CD8-positive, alpha-beta memory T cell (primary cell): Measurements from ENCODE around the gene BUD23. TPM values are rescaled to one million over a fixed set of nuclear protein-coding genes. Genes with fewer than 3 reads are reported as not detected.

Experiments used
- CTCF ChIA-PET: fragments of 350-600 bp; sonication (Branson Sonifier 250); formaldehyde crosslinking; loops from one replicate; lab custom pipeline; 2021; ENCODE audit warnings: antibody characterized with exemption; lab: Charles Lee
- POLR2A ChIA-PET: fragments of 350-600 bp; sonication (Branson Sonifier 250); formaldehyde crosslinking; loops from one replicate; lab custom pipeline; 2021; ENCODE audit warnings: antibody characterized with exemption; lab: Charles Lee
- DNase-seq, 5 donors: peaks; one replicate each; pipeline versions ENCODE4 v3.0.0 to v3.0.0-alpha.2; 2020 to 2022; ENCODE audit warnings: mixed read lengths in 1 of 5
- H3K27ac ChIP-seq: one replicate; pipeline ENCODE4 v1.7.0; 2013; ENCODE audit warnings: low read depth, mild to moderate bottlenecking, low read length, moderate library complexity
- H3K27me3 ChIP-seq: 2 replicates; pipeline ENCODE4 v1.7.0; 2013; ENCODE audit warnings: low read length, mild to moderate bottlenecking; ENCODE audit not compliant: insufficient read depth, poor library complexity, severe bottlenecking
- H3K36me3 ChIP-seq: 2 replicates; pipeline ENCODE4 v1.7.0; 2013; ENCODE audit warnings: mild to moderate bottlenecking, low read length, moderate library complexity; ENCODE audit not compliant: insufficient read depth
- H3K4me1 ChIP-seq: 2 replicates; pipeline ENCODE4 v1.7.0; 2013; ENCODE audit warnings: mild to moderate bottlenecking, low read length, moderate library complexity; ENCODE audit not compliant: insufficient read depth
- H3K4me3 ChIP-seq: 2 replicates; pipeline ENCODE4 v1.7.0; 2013; ENCODE audit warnings: mild to moderate bottlenecking, low read length
- H3K9me3 ChIP-seq: 2 replicates; pipeline ENCODE4 v1.7.0; 2013; ENCODE audit warnings: mild to moderate bottlenecking, low read length
- H3K27ac Mint-ChIP-seq, 8 donors: one replicate each; pipeline ENCODE4 v1.8.0; 2020 to 2021; ENCODE audit warnings: mixed read lengths in 8 of 8, mild to moderate bottlenecking in 6 of 8, inconsistent platforms in 3 of 8, moderate library complexity in 3 of 8
- H3K27me3 Mint-ChIP-seq, 2 donors: one replicate each; pipeline ENCODE4 v1.8.0; 2020 to 2021; ENCODE audit warnings: mixed read lengths in 2 of 2, mild to moderate bottlenecking in 1 of 2, moderate library complexity in 1 of 2
- H3K36me3 Mint-ChIP-seq, 3 donors: one replicate each; pipeline ENCODE4 v1.8.0; 2020 to 2021; ENCODE audit warnings: mixed read lengths in 3 of 3, inconsistent platforms in 1 of 3, mild to moderate bottlenecking in 1 of 3
- H3K4me1 Mint-ChIP-seq, 3 donors: one replicate each; pipeline ENCODE4 v1.8.0; 2020 to 2021; ENCODE audit warnings: mixed read lengths in 3 of 3, inconsistent platforms in 1 of 3, mild to moderate bottlenecking in 1 of 3
- H3K4me3 Mint-ChIP-seq, 7 donors: one replicate each; pipeline ENCODE4 v1.8.0; 2020 to 2021; ENCODE audit warnings: mixed read lengths in 7 of 7, mild to moderate bottlenecking in 6 of 7, moderate library complexity in 4 of 7, inconsistent platforms in 2 of 7
- H3K9me3 Mint-ChIP-seq, 5 donors: one replicate each; pipeline ENCODE4 v1.8.0; 2020 to 2022; ENCODE audit warnings: mixed read lengths in 5 of 5, mild to moderate bottlenecking in 3 of 5, moderate library complexity in 2 of 5, inconsistent platforms in 1 of 5
- polyA plus RNA-seq: library from polyadenylated mRNA; unstranded; fragments of 300-500 nt; fragmentation: Illumina TruSeq; gene quantifications from one replicate; pipeline ENCODE4 v1.2.3, GENCODE V29; 2021
- total RNA-seq, 2 experiments: library from RNA; stranded (reverse); gene quantifications; one replicate each; pipeline ENCODE4 v1.2.3, GENCODE V29; 2021

BUD23 gene
- total and polyA plus RNA-seq, 3 experiments from 2014 or later = 102 to 130 (median 113) TPM

DNA sequence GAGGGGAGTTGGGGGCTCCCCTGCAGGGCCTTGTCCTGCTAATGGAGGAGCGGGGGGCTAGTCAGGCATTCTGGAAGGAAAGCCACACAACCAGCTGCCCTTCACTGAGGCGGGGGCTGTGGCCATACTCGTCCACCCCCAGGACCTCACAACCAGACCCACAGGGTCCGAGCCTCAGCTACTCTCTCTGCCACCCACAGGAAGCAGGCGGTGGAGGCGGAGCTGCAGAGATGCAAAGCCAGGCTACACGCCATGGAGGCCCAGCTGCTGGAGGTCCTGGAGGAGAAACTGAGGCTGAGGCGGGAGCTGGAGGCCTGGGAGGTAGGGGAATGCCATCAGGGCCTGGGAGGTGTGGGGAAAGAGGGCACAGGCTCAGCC lies 52.1 kb downstream of the BUD23 start:
- ChIA-PET CTCF (interaction anchor here (1.2 to 9.3 kb wide), 12 partner anchors 10 to 294 kb away, joined by 3 to 104 read pairs (median 5); partner anchors contain the start of genes STX1A and TBL2), POLR2A (no interaction called here)

DNA sequence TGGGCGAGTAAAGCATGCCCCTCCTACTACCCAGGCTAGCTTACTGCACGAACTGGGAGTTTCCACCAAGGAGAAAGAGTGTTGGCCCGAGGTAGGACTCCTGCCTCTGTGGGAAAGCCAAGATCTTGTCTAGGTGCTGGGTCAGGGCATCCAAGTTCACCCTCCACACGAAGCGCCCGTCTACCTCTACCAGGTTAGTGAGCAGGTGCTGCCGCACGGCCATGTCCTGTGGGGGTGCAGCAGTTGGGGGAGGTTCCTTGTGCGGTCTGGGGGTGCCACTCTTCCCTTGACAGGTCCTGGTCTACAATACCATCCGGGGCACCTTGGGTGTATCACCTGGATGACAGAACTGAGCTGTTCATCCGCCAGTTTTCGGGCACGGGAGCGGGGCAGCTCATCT lies 53.5 kb downstream of the BUD23 start:
- Histone ChIP-seq H3K27ac (no peak overlapping the region), H3K9me3 (no peaks in the 10 kb centered on the region), H3K4me3 (no peak overlapping the region), H3K4me1 (peaks cover 9% of the 10 kb centered on the region), H3K36me3 (peaks cover 7% of the 10 kb centered on the region), H3K27me3 (no peaks in the 10 kb centered on the region)
- Mint-ChIP-seq H3K36me3 (peaks cover 0 to 10% (median 0%) of the 10 kb centered on the region in 3 donors), H3K27me3 (peaks cover 0 to 4% of the 10 kb centered on the region in 2 donors), H3K27ac (peak overlapping the region in 3 of 8 donors; percentile 17 to 73 (median 66)), H3K4me3 (peak overlapping the region in 6 of 7 donors; percentile 72 to 93 (median 90)), H3K4me1 (peaks cover 11 to 24% (median 16%) of the 10 kb centered on the region in 3 donors), H3K9me3 (no peaks in the 10 kb centered on the region)
- peak in 1 of 5 donors; percentile 52 for DNase-seq
- CTCF ChIA-PET = interaction anchor here (5.4 to 9.3 kb wide), 2 partner anchors 12 to 130 kb away, joined by 36 to 104 read pairs; no protein-coding TSS in a partner anchor
- POLR2A ChIA-PET = no interaction called here

More for the DNA sequence above, 52.1 kb downstream of the BUD23 start:
- no peaks in the 10 kb centered on the region for H3K9me3 Mint-ChIP-seq
- H3K4me1 Mint-ChIP-seq = peaks cover 11 to 24% (median 16%) of the 10 kb centered on the region in 3 donors
- H3K9me3 ChIP-seq = no peaks in the 10 kb centered on the region
- H3K36me3 Mint-ChIP-seq = peaks cover 0 to 10% (median 0%) of the 10 kb centered on the region in 3 donors
- H3K4me3 Mint-ChIP-seq = no peak overlapping the region
- H3K27me3 Mint-ChIP-seq = peaks cover 1 to 2% of the 10 kb centered on the region in 2 donors
- peak in 1 of 5 donors; percentile 50 for DNase-seq
- peak overlapping the region in 1 of 8 donors; percentile 96 for H3K27ac Mint-ChIP-seq
- no peak overlapping the region for H3K4me3 ChIP-seq
- H3K27ac ChIP-seq = no peak overlapping the region
- peaks cover 7% of the 10 kb centered on the region for H3K36me3 ChIP-seq
- no peaks in the 10 kb centered on the region for H3K27me3 ChIP-seq
- peaks cover 9% of the 10 kb centered on the region for H3K4me1 ChIP-seq

GRCh38 chr7:73737491-73738219 lies 54.3 kb downstream of the BUD23 start:
- Histone ChIP-seq H3K27me3 (no peaks in the 10 kb centered on the region), H3K4me3 (peak overlapping the region; percentile 83), H3K36me3 (peaks cover 7% of the 10 kb centered on the region), H3K9me3 (no peaks in the 10 kb centered on the region), H3K4me1 (peaks cover 9% of the 10 kb centered on the region), H3K27ac (peak overlapping the region; percentile 80)
- ChIA-PET CTCF (interaction anchor here (0.6 to 9.3 kb wide), 3 partner anchors 13 to 131 kb away, joined by 3 to 104 read pairs (median 36); no protein-coding TSS in a partner anchor), POLR2A (interaction anchor here (0.5 to 1.2 kb wide), 4 partner anchors 16 to 232 kb away, joined by 3 to 10 read pairs (median 4); partner anchors contain the start of gene TBL2)
- Mint-ChIP-seq H3K4me1 (peaks cover 11 to 24% (median 16%) of the 10 kb centered on the region in 3 donors), H3K27me3 (peaks cover 0 to 4% of the 10 kb centered on the region in 2 donors), H3K36me3 (peaks cover 0 to 10% (median 0%) of the 10 kb centered on the region in 3 donors), H3K9me3 (no peaks in the 10 kb centered on the region), H3K4me3 (peak overlapping the region; percentile 87 to 97 (median 92)), H3K27ac (peak overlapping the region in 7 of 8 donors; percentile 57 to 91 (median 73))
- DNase-seq = no peak

DNA sequence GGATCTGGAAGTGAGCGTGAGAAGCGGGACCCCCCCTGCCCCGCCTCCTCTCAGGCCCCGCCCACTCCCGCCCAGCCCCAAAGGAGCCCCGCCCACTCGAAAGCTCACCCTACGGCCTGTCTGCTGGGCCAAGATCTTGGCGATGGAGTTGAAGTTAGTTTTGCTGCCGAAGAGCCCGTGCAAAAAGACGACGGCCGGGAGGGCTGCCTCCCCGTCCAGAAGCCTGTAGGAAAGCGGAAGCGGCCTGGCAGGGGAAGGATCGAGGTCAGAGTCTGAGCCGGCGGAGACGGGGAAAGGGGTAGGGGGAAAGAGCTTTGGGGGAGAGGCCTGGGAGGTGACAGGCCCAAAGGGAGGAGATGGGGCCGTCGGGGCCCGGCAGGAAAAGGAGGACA lies 54.8 kb downstream of the BUD23 start:
- Mint-ChIP-seq H3K27ac (peak overlapping the region in 7 of 8 donors; percentile 72 to 91 (median 81)), H3K4me3 (peak overlapping the region; percentile 87 to 97 (median 92)), H3K9me3 (no peaks in the 10 kb centered on the region), H3K4me1 (peaks cover 11 to 24% (median 16%) of the 10 kb centered on the region in 3 donors), H3K27me3 (peaks cover 0 to 4% of the 10 kb centered on the region in 2 donors), H3K36me3 (peaks cover 0 to 10% (median 0%) of the 10 kb centered on the region in 3 donors)
- Histone ChIP-seq H3K36me3 (peaks cover 7% of the 10 kb centered on the region), H3K9me3 (no peaks in the 10 kb centered on the region), H3K4me3 (peak overlapping the region; percentile 83), H3K4me1 (peaks cover 9% of the 10 kb centered on the region), H3K27me3 (no peaks in the 10 kb centered on the region), H3K27ac (peak overlapping the region; percentile 80)
- POLR2A ChIA-PET = interaction anchor here (0.5 to 1.2 kb wide), 7 partner anchors 17 to 919 kb away, joined by 3 to 10 read pairs (median 4); partner anchors contain the start of genes BAZ1B, GTF2I and TBL2
- CTCF ChIA-PET = interaction anchor here (5.4 to 9.3 kb wide), 2 partner anchors 13 to 131 kb away, joined by 36 to 104 read pairs; no protein-coding TSS in a partner anchor
- DNase-seq = peak; percentile 30 to 70 (median 56)

DNA sequence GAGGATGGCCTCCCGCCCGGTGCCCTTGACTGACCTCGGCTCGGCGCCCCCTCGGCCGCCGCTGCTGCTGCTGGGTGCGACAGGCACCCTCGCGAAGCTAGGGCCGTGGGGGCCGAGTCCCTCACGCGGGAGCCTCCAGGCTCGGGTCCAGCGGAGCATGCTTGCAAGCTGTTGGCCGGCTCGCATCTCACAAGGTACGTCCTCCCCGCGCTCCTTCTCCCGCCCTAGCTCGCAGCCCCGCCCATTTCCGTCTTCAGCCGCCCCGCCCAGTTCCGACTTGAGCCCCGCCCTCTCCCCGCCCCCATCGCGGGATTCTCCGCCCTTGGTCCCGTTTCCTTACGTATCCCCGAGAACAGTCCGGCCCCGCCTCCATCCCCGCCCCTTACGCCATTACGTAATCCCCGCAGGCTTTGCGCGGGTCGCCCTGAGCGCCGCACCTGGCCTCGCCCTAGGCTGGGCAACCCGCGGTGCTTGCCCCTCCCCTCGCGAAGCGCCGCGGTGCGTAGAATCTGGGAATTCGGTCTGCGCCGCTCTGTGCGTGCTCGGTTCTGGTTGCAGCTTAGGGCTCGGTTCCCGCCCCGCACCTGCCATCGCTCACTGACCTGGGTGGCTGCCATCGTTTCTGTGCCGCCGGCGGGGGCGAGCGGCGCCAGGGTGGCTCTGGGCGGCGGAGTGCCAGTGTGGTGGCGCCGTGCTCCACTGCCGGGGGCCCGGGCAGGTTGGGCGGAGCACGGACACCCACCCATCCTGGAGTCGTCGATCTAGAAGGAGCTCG lies 55.4 kb downstream of the BUD23 start, which contains the start of gene ABHD11:
Gene ABHD11, minus strand, starts transcription at position 191 of the 775 bp plus-strand sequence. Its CDS starts 32 bp downstream, at position 159.
- peaks cover 7% of the 10 kb centered on the region for H3K36me3 ChIP-seq
- ChIA-PET CTCF (interaction anchor here (1.0 to 9.3 kb wide), 3 partner anchors 14 to 132 kb away, joined by 4 to 104 read pairs (median 36); no protein-coding TSS in a partner anchor), POLR2A (interaction anchor here (0.6 to 1.2 kb wide), 6 partner anchors 17 to 919 kb away, joined by 3 to 10 read pairs (median 4); partner anchors contain the start of genes BAZ1B, GTF2I and TBL2)
- H3K9me3 ChIP-seq = no peaks in the 10 kb centered on the region
- H3K9me3 Mint-ChIP-seq = no peaks in the 10 kb centered on the region
- peak within 1 kb of the TSS; percentile 82 to 97 (median 92) for H3K27ac Mint-ChIP-seq
- peak within 1 kb of the TSS; percentile 87 to 97 (median 92) for H3K4me3 Mint-ChIP-seq
- peaks cover 0 to 10% (median 0%) of the 10 kb centered on the region in 3 donors for H3K36me3 Mint-ChIP-seq
- peaks cover 11 to 24% (median 16%) of the 10 kb centered on the region in 3 donors for H3K4me1 Mint-ChIP-seq
- H3K4me3 ChIP-seq = peak within 1 kb of the TSS; percentile 83
- H3K4me1 ChIP-seq = peaks cover 9% of the 10 kb centered on the region
- peak; percentile 97 to 98 (median 97) for DNase-seq
- peak within 1 kb of the TSS; percentile 87 for H3K27ac ChIP-seq
- H3K27me3 ChIP-seq = no peaks in the 10 kb centered on the region
- peaks cover 0 to 2% of the 10 kb centered on the region in 2 donors for H3K27me3 Mint-ChIP-seq

DNA sequence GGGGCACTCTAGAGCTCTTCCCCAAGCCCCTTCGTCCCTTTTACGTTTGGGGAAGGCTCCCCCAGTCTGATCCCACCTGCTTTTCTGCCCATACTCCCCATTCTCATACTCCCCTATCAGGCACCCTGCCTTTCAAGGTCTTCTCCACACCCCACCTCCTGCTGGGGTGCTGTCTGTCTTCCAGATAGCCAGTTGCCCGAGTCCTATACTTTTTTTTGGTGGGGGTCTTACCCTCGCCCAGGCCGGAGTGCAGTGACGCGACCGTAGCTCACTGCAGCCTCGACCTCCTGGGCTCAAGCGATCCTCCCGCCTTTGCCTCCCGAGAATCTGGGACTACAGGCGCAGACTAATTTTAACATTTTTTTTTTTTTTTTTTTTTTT lies 56.0 kb downstream of the BUD23 start:
- no peaks in the 10 kb centered on the region for H3K9me3 ChIP-seq
- peaks cover 7% of the 10 kb centered on the region for H3K36me3 ChIP-seq
- Mint-ChIP-seq H3K4me1 (peaks cover 11 to 24% (median 16%) of the 10 kb centered on the region in 3 donors), H3K27me3 (peaks cover 0 to 2% of the 10 kb centered on the region in 2 donors), H3K36me3 (peaks cover 0 to 10% (median 0%) of the 10 kb centered on the region in 3 donors), H3K27ac (peak overlapping the region; percentile 58 to 97 (median 92)), H3K9me3 (no peaks in the 10 kb centered on the region), H3K4me3 (peak overlapping the region; percentile 87 to 97 (median 92))
- H3K4me1 ChIP-seq = peaks cover 9% of the 10 kb centered on the region
- H3K27ac ChIP-seq = peak overlapping the region; percentile 87
- no peak for DNase-seq
- CTCF ChIA-PET = interaction anchor here (1.0 to 9.3 kb wide), 3 partner anchors 14 to 133 kb away, joined by 4 to 104 read pairs (median 36); no protein-coding TSS in a partner anchor
- H3K4me3 ChIP-seq = peak overlapping the region; percentile 83
- no peaks in the 10 kb centered on the region for H3K27me3 ChIP-seq
- POLR2A ChIA-PET = interaction anchor here (0.7 to 1.2 kb wide), 3 partner anchors 54 to 552 kb away, joined by 4 to 10 read pairs (median 9); partner anchors contain the start of gene TBL2

DNA sequence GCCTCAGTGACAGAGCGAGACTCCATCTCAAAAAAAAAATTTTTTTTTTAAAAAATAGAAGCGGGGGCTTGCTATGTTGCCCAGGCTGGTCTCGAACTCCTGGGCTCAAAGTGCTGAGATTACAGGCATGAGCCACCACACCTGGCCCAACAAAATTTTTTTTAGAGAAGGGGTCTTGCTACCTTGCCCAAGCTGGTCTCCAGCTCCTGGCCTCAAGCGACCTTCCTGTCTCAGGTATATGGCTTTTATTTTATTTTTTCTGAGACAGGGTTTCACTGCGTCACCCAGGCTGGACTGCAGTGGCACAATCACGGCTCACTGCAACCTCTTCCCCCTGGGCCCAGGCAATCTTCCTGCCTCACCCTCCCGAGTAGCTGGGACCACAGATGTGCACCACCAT lies 56.8 kb downstream of the BUD23 start:
- Mint-ChIP-seq H3K36me3 (peaks cover 0 to 10% (median 0%) of the 10 kb centered on the region in 3 donors), H3K27me3 (peaks cover 0 to 2% of the 10 kb centered on the region in 2 donors), H3K4me3 (peak overlapping the region; percentile 23 to 90 (median 40)), H3K27ac (peak overlapping the region in 4 of 8 donors; percentile 54 to 75 (median 70)), H3K9me3 (no peaks in the 10 kb centered on the region), H3K4me1 (peaks cover 5 to 16% (median 9%) of the 10 kb centered on the region in 3 donors)
- H3K4me3 ChIP-seq = no peak overlapping the region
- ChIA-PET CTCF (interaction anchor here (0.9 to 9.3 kb wide), 3 partner anchors 116 to 174 kb away, joined by 3 to 104 read pairs (median 4); no protein-coding TSS in a partner anchor), POLR2A (interaction anchor here (0.7 kb wide), 1 partner anchor 551 kb away, joined by 9 read pairs; no protein-coding TSS in a partner anchor)
- no peaks in the 10 kb centered on the region for H3K9me3 ChIP-seq
- H3K36me3 ChIP-seq = peaks cover 7% of the 10 kb centered on the region
- no peak for DNase-seq
- H3K27ac ChIP-seq = no peak overlapping the region
- peaks cover 9% of the 10 kb centered on the region for H3K4me1 ChIP-seq
- H3K27me3 ChIP-seq = no peaks in the 10 kb centered on the region
